HG03342 (cell line): Measurements from ENCODE around the gene KPNB1.

Experiments used
- ATAC-seq: cut with Tn5 transposase; IDR thresholded peaks from one replicate; pipeline ENCODE4 v1.9.1; 2021; ENCODE audit warnings: mild to moderate bottlenecking, moderate library complexity; ENCODE audit not compliant: unreplicated experiment

Gene KPNB1

GRCh38 chr17:47649153-47649971 lies at the start of gene KPNB1:
KPNB1 (plus strand) TSS chr17:47649919; CDS start chr17:47650245, 326 bp downstream.
- ATAC-seq, result peak; percentile 85

GRCh38 chr17:47603830-47604597 lies 45.7 kb upstream of the KPNB1 start:
- no peak for ATAC-seq

GRCh38 chr17:47604598-47604927 lies 45.2 kb upstream of the KPNB1 start:
- no peak for ATAC-seq

GRCh38 chr17:47605011-47605410 lies 44.7 kb upstream of the KPNB1 start:
- no peak for ATAC-seq

GRCh38 chr17:47607481-47607880 lies 42.2 kb upstream of the KPNB1 start:
- no peak for ATAC-seq

GRCh38 chr17:47611372-47612350 lies 38.1 kb upstream of the KPNB1 start:
- ATAC-seq, result no peak

- ATAC-seq, result no peak
Observed at GRCh38 chr17:47615766-47616424, 33.8 kb upstream of the KPNB1 start.

- ATAC-seq, result no peak
Observed at GRCh38 chr17:47618410-47618809, 31.3 kb upstream of the KPNB1 start.

- ATAC-seq, result no peak
Observed at GRCh38 chr17:47620503-47621245, 29.0 kb upstream of the KPNB1 start.

- no peak for ATAC-seq
Observed at GRCh38 chr17:47621293-47622179, 28.2 kb upstream of the KPNB1 start.

GRCh38 chr17:47622180-47622549 lies 27.6 kb upstream of the KPNB1 start:
- ATAC-seq, result no peak

- ATAC-seq, result no peak
Observed at GRCh38 chr17:47624727-47625068, 25.0 kb upstream of the KPNB1 start.

- ATAC-seq, result no peak
Observed at GRCh38 chr17:47628014-47628566, 21.6 kb upstream of the KPNB1 start.

- ATAC-seq, result no peak
Observed at GRCh38 chr17:47629826-47630225, 19.9 kb upstream of the KPNB1 start.

GRCh38 chr17:47630614-47631013 lies 19.1 kb upstream of the KPNB1 start:
- ATAC-seq, result no peak

GRCh38 chr17:47632991-47633390 lies 16.7 kb upstream of the KPNB1 start:
- ATAC-seq, result no peak

- no peak for ATAC-seq
Observed at GRCh38 chr17:47633996-47634395, 15.7 kb upstream of the KPNB1 start.

- no peak for ATAC-seq
Observed at GRCh38 chr17:47634870-47635269, 14.8 kb upstream of the KPNB1 start.

GRCh38 chr17:47635734-47636133 lies 14.0 kb upstream of the KPNB1 start:
- ATAC-seq, result no peak
